Activated naive CD4-positive, alpha-beta T cell (primary cell): ENCODE data around the gene LCE3B.
"Not testable (repeated sequence)": the region's sequence is repeated elsewhere in the genome, so short reads cannot be mapped to it uniquely, and the experiment has no call there.

Source experiments
- DNase-seq, 4 experiments: peaks; one replicate each; lab custom pipeline; 2025; lab: John Stamatoyannopoulos, UW

Gene LCE3B

GRCh38 chr1:152613511-152613910, at the start of gene LCE3B:
LCE3B (plus strand) TSS chr1:152613811; CDS start chr1:152613811, 0 bp downstream.
- DNase-seq, result no peak

- no peak for DNase-seq
These were observed 48.5 kb upstream of the LCE3B start for GRCh38 chr1:152565115-152565514.

GRCh38 chr1:152565535-152566215, 47.9 kb upstream of the LCE3B start:
- DNase-seq, result no peak

- DNase-seq, result no peak
These were observed 46.9 kb upstream of the LCE3B start, which contains the start of gene LCE3E for GRCh38 chr1:152566681-152567080. LCE3E (minus strand) TSS chr1:152566780; CDS start chr1:152566208, 572 bp downstream.

- no peak for DNase-seq
These were observed 36.4 kb upstream of the LCE3B start for GRCh38 chr1:152577168-152577567.

GRCh38 chr1:152579526-152579925, 34.1 kb upstream of the LCE3B start:
- not testable (repeated sequence) for DNase-seq

GRCh38 chr1:152580433-152580832, 33.2 kb upstream of the LCE3B start, which contains the start of gene LCE3D:
LCE3D (minus strand) TSS chr1:152580516; CDS start chr1:152579936, 580 bp downstream.
- DNase-seq, result no peak

- no peak for DNase-seq
These were observed 31.0 kb upstream of the LCE3B start for GRCh38 chr1:152582647-152583046.

GRCh38 chr1:152585586-152585985, 28.0 kb upstream of the LCE3B start:
- no peak for DNase-seq

GRCh38 chr1:152596986-152597385, 16.6 kb upstream of the LCE3B start:
- no peak for DNase-seq

GRCh38 chr1:152599934-152600333, 13.7 kb upstream of the LCE3B start, which contains the start of gene LCE3C:
LCE3C (plus strand) TSS chr1:152600234; CDS start chr1:152600732, 498 bp downstream.
- DNase-seq, result no peak

- no peak for DNase-seq
These were observed 8.4 kb downstream of the LCE3B start for GRCh38 chr1:152621993-152622392.

GRCh38 chr1:152622803-152623202, 9.2 kb downstream of the LCE3B start, which contains the start of gene LCE3A:
LCE3A (minus strand) TSS chr1:152623103; CDS start chr1:152623103, 0 bp downstream.
- DNase-seq, result no peak

GRCh38 chr1:152623203-152623844, 9.7 kb downstream of the LCE3B start:
- DNase-seq, result no peak

- DNase-seq, result no peak
These were observed 13.1 kb downstream of the LCE3B start for GRCh38 chr1:152626744-152627143.

- DNase-seq, result no peak
These were observed 17.0 kb downstream of the LCE3B start for GRCh38 chr1:152630596-152630995.

GRCh38 chr1:152640351-152640750, 26.7 kb downstream of the LCE3B start:
- no peak for DNase-seq

GRCh38 chr1:152643945-152644344, 30.3 kb downstream of the LCE3B start:
- DNase-seq, result no peak

- DNase-seq, result no peak
These were observed 31.5 kb downstream of the LCE3B start for GRCh38 chr1:152645146-152645545.

- DNase-seq, result no peak
These were observed 33.0 kb downstream of the LCE3B start for GRCh38 chr1:152646656-152647055.

GRCh38 chr1:152654110-152654509, 40.5 kb downstream of the LCE3B start:
- DNase-seq, result peak in 1 of 4 experiments; percentile 5

- DNase-seq, result no peak
These were observed 42.8 kb downstream of the LCE3B start for GRCh38 chr1:152656459-152656858.

GRCh38 chr1:152657677-152658076, 44.1 kb downstream of the LCE3B start:
- DNase-seq, result no peak
